ENCODE measurements around the gene NFIA.

Gene NFIA

GRCh38 chr1:61297887-61298286 lies 215.5 kb downstream of the NFIA start:
- CTCF ChIA-PET = no interaction called here
- POLR2A ChIA-PET = no interaction called here
- Histone ChIP-seq H3K9me3 (ENCODE audit: control insufficient read depth, insufficient read depth, low read depth, low read length) (no peaks in the 10 kb centered on the region), H3K27ac (ENCODE audit: extremely low read depth, low read depth, low read length) (no peak overlapping the region), H3K4me1 (ENCODE audit: control insufficient read depth, insufficient read depth, low read length) (peaks cover 6% of the 10 kb centered on the region; the same call in 1 of the 2 replicates), H3K4me3 (ENCODE audit: low read depth, low read length) (no peak overlapping the region), H3K36me3 (ENCODE audit: control insufficient read depth in 2 of 2, insufficient read depth in 1 of 2, low read length in 2 of 2) (no peaks in the 10 kb centered on the region)
- TF ChIP-seq ZNF114 (tag by site-specific recombination; IDR thresholded peaks at IDR 0.05) (no peak), SETDB1 (IDR thresholded peaks at IDR 0.05; ENCODE audit: insufficient read length, low read length) (peak; percentile 32), WT1 (tag by site-specific recombination; IDR thresholded peaks at IDR 0.05) (no peak), ZNF175 (tag by site-specific recombination; IDR thresholded peaks at IDR 0.05) (no peak), SCRT1 (tag by site-specific recombination; IDR thresholded peaks at IDR 0.05; ENCODE audit: borderline replicate concordance) (no peak), ZNF239 (tag by site-specific recombination; IDR thresholded peaks at IDR 0.05) (no peak), PRDM10 (tag by site-specific recombination; IDR thresholded peaks at IDR 0.05) (0 out of 2 replicates have a peak, but pooled peaks have one; percentile 45), ZNF169 (tag by site-specific recombination; IDR thresholded peaks at IDR 0.05) (no peak), ZSCAN5A (tag by site-specific recombination; IDR thresholded peaks at IDR 0.05) (peak; percentile 60; the same call in 1 of the 2 replicates), MZF1 (tag by site-specific recombination; IDR thresholded peaks at IDR 0.05; ENCODE audit: borderline replicate concordance) (peak; percentile 80; the same call in 1 of the 2 replicates), KLF7 (tag by site-specific recombination; IDR thresholded peaks at IDR 0.05; ENCODE audit: borderline replicate concordance) (no peak)

GRCh38 chr1:61299463-61299862 lies 217.1 kb downstream of the NFIA start:
- Histone ChIP-seq H3K4me1 (ENCODE audit: control insufficient read depth, insufficient read depth, low read length) (peaks cover 6% of the 10 kb centered on the region; the same call in 1 of the 2 replicates), H3K9me3 (ENCODE audit: control insufficient read depth, insufficient read depth, low read depth, low read length) (no peaks in the 10 kb centered on the region), H3K36me3 (ENCODE audit: control insufficient read depth in 2 of 2, insufficient read depth in 1 of 2, low read length in 2 of 2) (no peaks in the 10 kb centered on the region), H3K27ac (ENCODE audit: extremely low read depth, low read depth, low read length) (no peak overlapping the region), H3K4me3 (ENCODE audit: low read depth, low read length) (no peak overlapping the region)
- TF ChIP-seq GLI4 (tag by site-specific recombination; IDR thresholded peaks at IDR 0.05) = no peak
- no peak for TF ChIP-seq ZNF664 (tag by site-specific recombination; IDR thresholded peaks at IDR 0.05)
- no peak for TF ChIP-seq HIC1 (tag by site-specific recombination; IDR thresholded peaks at IDR 0.05)
- no peak for TF ChIP-seq ZNF843 (tag by site-specific recombination; IDR thresholded peaks at IDR 0.05)
- no peak for TF ChIP-seq ZNF274 (IDR thresholded peaks at IDR 0.05; ENCODE audit: low read length)
- TF ChIP-seq ZNF274 (tag by site-specific recombination; IDR thresholded peaks at IDR 0.05; ENCODE audit: borderline replicate concordance) = no peak
- no peak for TF ChIP-seq ZNF366 (tag by site-specific recombination; conservative IDR thresholded peaks at IDR 0.05)
- no peak for TF ChIP-seq ATF2 (tag by site-specific recombination; IDR thresholded peaks at IDR 0.05; ENCODE audit: low read depth)
- CTCF ChIA-PET = interaction anchor here (1.1 kb wide), 1 partner anchor 11 kb away, joined by 6 read pairs; no protein-coding TSS in a partner anchor
- POLR2A ChIA-PET = no interaction called here

Measured in HEK293 (cell line).